GM12892 (cell line): ENCODE data around the gene RBFOX1.

Experiments used
- DNase-seq: peaks from one replicate; pipeline ENCODE4 v3.0.0; 2011; ENCODE audit not compliant: insufficient read length
- FAIRE-seq: peaks from 2 replicates; lab custom pipeline; 2011; peaks lifted over from hg19 to GRCh38; lab: Jason Lieb, UNC
- POLR2A ChIP-seq: IDR thresholded peaks from 2 replicates; pipeline ENCODE4 v1.6.1; 2011; ENCODE audit warnings: low read depth, low read length, control low read depth
- POLR2AphosphoS5 ChIP-seq: IDR thresholded peaks from 2 replicates; pipeline ENCODE4 v1.6.1; 2011; ENCODE audit warnings: low read depth, low read length, control low read depth
- TAF1 ChIP-seq: IDR thresholded peaks from 2 replicates; pipeline ENCODE4 v1.6.1; 2011; ENCODE audit warnings: low read depth, mild to moderate bottlenecking, control low read depth, low read length, borderline replicate concordance

The RBFOX1 gene

GRCh38 chr16:7691533-7691932, 358.9 kb downstream of the RBFOX1 start:
- FAIRE-seq (no peak), DNase-seq (no peak)
- TF ChIP-seq POLR2A, result no peak
- no peak for TF ChIP-seq TAF1
- no peak for TF ChIP-seq POLR2AphosphoS5

- TF ChIP-seq POLR2A (no peak), TAF1 (no peak), POLR2AphosphoS5 (no peak)
- no peak for DNase-seq
- no peak for FAIRE-seq
Observed at GRCh38 chr16:7703672-7704071, 371.0 kb downstream of the RBFOX1 start.

- FAIRE-seq (no peak), DNase-seq (no peak)
- TF ChIP-seq TAF1 (no peak), POLR2AphosphoS5 (no peak), POLR2A (no peak)
Observed at GRCh38 chr16:7705885-7706284, 373.2 kb downstream of the RBFOX1 start.

- no peak for TF ChIP-seq POLR2AphosphoS5
- TF ChIP-seq TAF1, result no peak
- no peak for DNase-seq
- no peak for FAIRE-seq
Observed at GRCh38 chr16:7709186-7709585, 376.5 kb downstream of the RBFOX1 start.

- DNase-seq (no peak), FAIRE-seq (no peak)
- TF ChIP-seq POLR2AphosphoS5 (no peak), TAF1 (no peak), POLR2A (no peak)
Observed at GRCh38 chr16:7713244-7713643, 380.6 kb downstream of the RBFOX1 start.

- FAIRE-seq (no peak), DNase-seq (no peak)
- no peak for TF ChIP-seq POLR2A
- TF ChIP-seq TAF1, result no peak
- TF ChIP-seq POLR2AphosphoS5, result no peak
Observed at GRCh38 chr16:7714775-7715174, 382.1 kb downstream of the RBFOX1 start.

GRCh38 chr16:7716660-7717550, 384.3 kb downstream of the RBFOX1 start:
- FAIRE-seq (no peak), DNase-seq (no peak)
- TF ChIP-seq TAF1 (no peak), POLR2A (no peak), POLR2AphosphoS5 (no peak)

GRCh38 chr16:7722761-7723160, 390.1 kb downstream of the RBFOX1 start:
- TF ChIP-seq POLR2AphosphoS5, result no peak
- no peak for TF ChIP-seq POLR2A
- TF ChIP-seq TAF1, result no peak
- no peak for DNase-seq
- FAIRE-seq, result no peak

GRCh38 chr16:7731141-7731540, 398.5 kb downstream of the RBFOX1 start:
- TF ChIP-seq TAF1 (no peak), POLR2AphosphoS5 (no peak), POLR2A (no peak)
- FAIRE-seq (no peak), DNase-seq (no peak)

- DNase-seq (no peak), FAIRE-seq (no peak)
- TF ChIP-seq POLR2AphosphoS5, result no peak
- TF ChIP-seq TAF1, result no peak
- TF ChIP-seq POLR2A, result no peak
Observed at GRCh38 chr16:7736138-7736665, 403.6 kb downstream of the RBFOX1 start.

- DNase-seq (no peak), FAIRE-seq (no peak)
- TF ChIP-seq POLR2AphosphoS5 (no peak), TAF1 (no peak), POLR2A (no peak)
Observed at GRCh38 chr16:7742626-7743025, 410.0 kb downstream of the RBFOX1 start.

GRCh38 chr16:7744546-7745264, 412.1 kb downstream of the RBFOX1 start:
- DNase-seq, result no peak
- no peak for FAIRE-seq
- no peak for TF ChIP-seq TAF1
- no peak for TF ChIP-seq POLR2AphosphoS5
- TF ChIP-seq POLR2A, result no peak
